Measurements from ENCODE around the gene CHKA.
A peak's percentile ranks its signal among the peaks of the same experiment; 100 is the strongest.

CHKA gene

DNA sequence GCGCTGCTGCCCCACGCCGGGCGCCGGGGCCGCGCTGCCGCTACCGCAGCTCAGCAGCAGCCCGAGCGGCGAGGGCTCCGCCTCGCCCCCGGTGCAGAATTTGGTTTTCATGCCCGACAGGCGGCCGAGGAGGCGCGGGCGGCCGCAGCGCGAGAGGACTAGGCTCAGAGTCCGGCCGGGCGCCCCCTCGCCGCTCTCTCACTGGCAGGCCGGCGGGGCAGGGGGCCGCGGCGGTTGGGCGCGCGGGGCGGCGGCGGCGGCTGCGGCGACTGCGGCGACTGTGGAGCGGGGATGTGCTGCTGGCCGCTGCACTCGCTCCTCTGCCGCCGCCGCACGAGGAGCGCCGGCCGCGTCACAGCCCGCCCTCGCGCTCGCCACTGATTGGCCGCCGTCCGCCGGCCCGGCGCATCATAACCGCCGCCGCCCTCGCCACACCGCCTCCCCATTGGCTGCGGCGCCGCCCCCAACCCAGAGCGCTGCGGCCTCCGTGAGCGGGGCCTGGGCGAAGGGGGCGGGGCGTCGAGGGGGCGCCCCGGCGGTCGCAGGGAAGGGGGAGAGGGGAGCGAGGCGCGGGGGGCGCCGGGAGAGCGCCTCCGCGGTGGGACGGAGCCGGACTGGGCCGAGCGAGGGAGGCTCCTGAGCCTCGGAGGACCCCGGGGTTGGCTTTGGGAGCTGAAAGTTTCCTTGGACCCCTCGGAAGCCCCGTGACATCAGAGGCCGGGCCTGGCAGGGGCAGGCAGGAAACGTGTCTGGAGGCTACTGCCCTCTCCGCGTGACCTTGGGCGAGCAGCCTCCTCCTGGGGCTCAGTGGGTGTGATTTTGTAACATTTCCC lies at the start of gene CHKA:
TSS of gene CHKA (minus strand) at position 322 of the 833 bp plus-strand sequence. CDS start at position 111, 211 bp downstream.
- in situ Hi-C loops (cut with HindIII; ENCODE audit: low pct_unique_long_range_greater_than_20kb, low sequenced_read_pairs): no loop called here
- no peak for TF ChIP-seq JUND (IDR thresholded peaks at IDR 0.05; ENCODE audit: low read depth)
- peak; percentile 92 to 97 for DNase-seq (ENCODE audit: low read depth in 1 of 2, low spot score in 1 of 2)

DNA sequence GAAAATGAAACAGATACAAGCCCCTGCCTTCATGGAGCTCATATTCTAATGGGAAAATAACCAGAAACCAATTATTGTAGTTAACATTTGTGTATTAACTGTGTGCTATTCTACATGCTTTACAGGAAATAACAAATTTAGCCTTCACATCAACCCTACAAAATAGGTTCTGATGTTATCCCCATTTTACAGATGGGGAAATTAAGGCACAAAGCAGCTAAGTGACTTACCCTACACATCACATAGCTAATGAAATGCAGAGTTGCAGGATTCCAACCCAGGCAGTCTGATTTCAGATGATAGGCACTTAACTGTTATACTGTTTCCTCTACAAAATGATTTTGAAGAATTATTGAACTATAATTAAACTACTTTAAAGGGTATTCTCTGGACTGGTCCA lies 48.3 kb upstream of the CHKA start:
- in situ Hi-C loops (cut with HindIII; ENCODE audit: low pct_unique_long_range_greater_than_20kb, low sequenced_read_pairs): no loop called here
- no peak for TF ChIP-seq JUND (IDR thresholded peaks at IDR 0.05; ENCODE audit: low read depth)
- no peak for DNase-seq (ENCODE audit: low read depth in 1 of 2, low spot score in 1 of 2)

DNA sequence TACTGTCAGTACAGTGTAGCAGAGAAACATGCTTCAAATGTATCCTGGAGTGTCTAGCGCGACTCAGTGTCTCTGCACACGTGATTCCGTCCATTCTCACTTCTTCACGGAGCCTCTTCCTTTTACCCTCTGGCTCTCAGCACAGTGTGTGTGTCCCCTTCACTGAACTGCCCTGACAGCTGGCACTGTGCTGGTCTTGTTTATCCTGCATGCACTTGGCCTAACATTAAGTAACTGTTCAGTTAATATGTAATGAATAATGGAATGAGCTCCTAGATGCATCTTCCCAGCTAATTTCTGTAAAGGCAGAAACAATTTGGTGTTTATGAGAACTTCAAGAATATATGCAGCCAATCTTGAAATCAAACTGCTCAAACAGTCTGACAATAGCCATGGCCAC lies 47.5 kb upstream of the CHKA start:
- no peak for TF ChIP-seq JUND (IDR thresholded peaks at IDR 0.05; ENCODE audit: low read depth)
- DNase-seq (ENCODE audit: low read depth in 1 of 2, low spot score in 1 of 2): no peak
- in situ Hi-C loops (cut with HindIII; ENCODE audit: low pct_unique_long_range_greater_than_20kb, low sequenced_read_pairs): no loop called here

DNA sequence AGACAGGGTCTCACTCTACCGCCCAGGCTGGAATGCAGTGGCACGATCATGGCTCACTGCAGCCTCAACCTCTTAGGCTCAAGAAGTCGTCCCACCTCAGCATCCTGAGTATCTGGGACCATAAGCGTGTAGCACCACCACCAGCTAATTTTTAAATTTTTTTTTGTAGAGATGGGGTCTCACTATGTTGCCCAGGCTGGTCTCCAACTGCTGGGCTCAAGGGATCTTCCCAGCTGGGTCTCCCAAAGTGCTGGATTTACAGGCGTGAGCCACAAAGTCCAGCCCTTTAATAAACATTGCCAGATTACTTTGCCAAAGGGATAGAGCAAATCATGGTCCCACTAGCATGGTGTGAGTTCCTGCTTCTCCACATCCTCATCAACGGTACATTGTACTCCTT lies 46.3 kb upstream of the CHKA start:
- in situ Hi-C loops (cut with HindIII; ENCODE audit: low pct_unique_long_range_greater_than_20kb, low sequenced_read_pairs): no loop called here
- DNase-seq (ENCODE audit: low read depth in 1 of 2, low spot score in 1 of 2): no peak
- TF ChIP-seq JUND (IDR thresholded peaks at IDR 0.05; ENCODE audit: low read depth): no peak

DNA sequence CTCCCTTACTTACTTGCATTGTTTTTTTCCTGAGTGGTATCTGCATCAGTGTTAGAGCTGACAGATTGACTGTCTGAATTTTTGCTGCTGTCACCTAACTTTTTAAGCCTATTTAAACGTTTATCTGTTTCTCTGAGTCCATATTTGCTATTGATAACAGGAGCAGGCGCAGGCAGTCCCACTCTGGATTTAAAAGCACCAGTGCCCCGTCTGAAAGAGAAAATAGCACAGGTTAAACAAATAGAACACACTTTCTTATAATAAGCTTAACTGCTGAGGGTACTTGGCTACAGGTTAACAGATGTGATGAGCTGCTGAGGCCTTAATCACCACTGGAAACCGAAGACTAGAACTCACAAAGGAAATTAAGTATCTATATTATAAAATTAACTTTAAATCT lies 45.8 kb upstream of the CHKA start:
- in situ Hi-C loops (cut with HindIII; ENCODE audit: low pct_unique_long_range_greater_than_20kb, low sequenced_read_pairs): no loop called here
- TF ChIP-seq JUND (IDR thresholded peaks at IDR 0.05; ENCODE audit: low read depth): no peak
- DNase-seq (ENCODE audit: low read depth in 1 of 2, low spot score in 1 of 2): no peak

DNA sequence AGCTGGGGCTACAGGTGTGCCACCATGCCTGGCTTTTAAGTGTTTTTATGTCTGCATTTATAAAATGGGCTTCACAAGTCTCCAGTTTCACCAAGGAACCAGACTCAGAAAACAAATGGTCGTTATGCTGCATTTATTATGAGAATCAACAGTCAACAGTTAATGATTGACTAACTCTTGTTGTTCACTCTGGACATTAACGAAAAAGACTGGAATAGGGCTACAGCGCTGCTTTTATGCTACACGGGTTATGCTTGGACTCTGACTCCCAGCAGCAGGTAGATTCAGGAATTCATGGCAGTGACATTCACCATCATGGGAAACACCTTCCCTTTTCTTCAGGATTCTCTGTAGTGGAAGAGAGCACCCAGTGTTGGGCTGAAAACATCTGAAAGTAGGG lies 44.4 kb upstream of the CHKA start:
- DNase-seq (ENCODE audit: low read depth in 1 of 2, low spot score in 1 of 2): no peak
- in situ Hi-C loops (cut with HindIII; ENCODE audit: low pct_unique_long_range_greater_than_20kb, low sequenced_read_pairs): no loop called here
- TF ChIP-seq JUND (IDR thresholded peaks at IDR 0.05; ENCODE audit: low read depth): no peak

DNA sequence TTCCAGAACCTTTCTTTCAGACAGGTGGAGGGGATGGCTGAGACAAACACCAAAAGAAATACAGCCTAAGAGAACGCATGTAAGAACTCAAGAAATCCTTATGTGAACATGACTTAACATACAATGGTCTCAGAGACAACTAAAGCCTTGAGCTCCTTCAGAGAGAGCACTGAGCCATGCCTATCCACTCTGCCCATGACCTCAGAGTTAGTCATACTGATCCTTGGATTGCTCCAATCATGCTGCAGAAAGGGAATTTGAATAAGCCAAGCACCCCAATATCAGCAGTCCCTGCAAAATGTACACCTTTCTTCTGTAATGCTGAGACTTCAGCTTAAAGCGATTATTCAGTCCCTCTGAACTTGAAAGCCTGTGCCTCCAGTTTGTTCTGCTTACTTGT lies 43.2 kb upstream of the CHKA start:
- in situ Hi-C loops (cut with HindIII; ENCODE audit: low pct_unique_long_range_greater_than_20kb, low sequenced_read_pairs): no loop called here
- DNase-seq (ENCODE audit: low read depth in 1 of 2, low spot score in 1 of 2): no peak
- TF ChIP-seq JUND (IDR thresholded peaks at IDR 0.05; ENCODE audit: low read depth): no peak

DNA sequence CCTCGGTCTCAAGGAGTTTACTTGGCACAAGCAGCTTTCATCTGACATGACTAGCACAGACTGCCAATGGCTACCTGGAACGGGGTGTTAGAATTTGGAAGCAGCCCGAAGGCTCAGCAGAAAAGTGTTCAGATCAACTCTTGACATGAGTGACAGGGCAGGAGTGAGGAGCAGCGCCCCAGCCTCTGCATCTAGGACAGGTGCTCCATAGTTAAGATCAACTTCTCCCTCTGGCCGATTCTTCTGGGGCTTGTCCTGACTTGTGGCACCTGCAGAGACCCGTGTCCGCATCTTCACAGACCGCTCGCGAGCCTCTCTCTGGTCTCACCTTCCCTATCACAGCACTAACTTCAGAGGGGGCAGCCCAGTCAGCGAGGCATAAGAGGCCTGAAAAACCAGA lies 42.5 kb upstream of the CHKA start:
- no peak for TF ChIP-seq JUND (IDR thresholded peaks at IDR 0.05; ENCODE audit: low read depth)
- no peak for DNase-seq (ENCODE audit: low read depth in 1 of 2, low spot score in 1 of 2)
- in situ Hi-C loops (cut with HindIII; ENCODE audit: low pct_unique_long_range_greater_than_20kb, low sequenced_read_pairs): no loop called here

DNA sequence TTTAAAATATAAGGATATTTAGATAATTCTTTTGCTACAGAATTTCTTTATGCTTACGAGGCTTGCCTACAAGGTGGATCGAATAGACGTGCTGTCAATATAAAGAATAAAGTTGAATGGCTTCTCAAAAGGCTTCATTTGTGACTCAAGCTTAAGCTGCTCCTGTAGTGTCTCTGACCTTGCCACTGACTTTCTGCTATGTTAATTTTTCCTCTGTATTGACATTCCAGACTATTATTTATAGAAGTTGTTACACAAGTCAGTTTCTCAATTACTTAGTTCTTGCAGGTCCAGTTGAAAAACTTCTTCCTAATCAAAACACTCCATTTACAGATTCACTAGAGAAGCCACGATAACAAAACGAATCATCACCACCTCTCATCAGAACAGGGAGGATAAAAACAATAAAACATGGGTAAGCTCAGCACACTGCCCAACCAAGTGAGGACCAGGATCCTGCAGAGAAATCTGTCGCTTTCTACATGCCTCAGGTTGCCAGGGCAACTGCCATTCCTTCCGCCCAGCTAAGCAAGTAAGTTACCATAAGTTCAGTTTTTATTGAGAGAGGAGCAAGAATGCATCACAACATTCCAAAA lies 39.0 kb upstream of the CHKA start:
- peak in 1 of 2 experiments; percentile 11 for DNase-seq (ENCODE audit: low read depth in 1 of 2, low spot score in 1 of 2)
- no peak for TF ChIP-seq JUND (IDR thresholded peaks at IDR 0.05; ENCODE audit: low read depth)
- in situ Hi-C loops (cut with HindIII; ENCODE audit: low pct_unique_long_range_greater_than_20kb, low sequenced_read_pairs): no loop called here

DNA sequence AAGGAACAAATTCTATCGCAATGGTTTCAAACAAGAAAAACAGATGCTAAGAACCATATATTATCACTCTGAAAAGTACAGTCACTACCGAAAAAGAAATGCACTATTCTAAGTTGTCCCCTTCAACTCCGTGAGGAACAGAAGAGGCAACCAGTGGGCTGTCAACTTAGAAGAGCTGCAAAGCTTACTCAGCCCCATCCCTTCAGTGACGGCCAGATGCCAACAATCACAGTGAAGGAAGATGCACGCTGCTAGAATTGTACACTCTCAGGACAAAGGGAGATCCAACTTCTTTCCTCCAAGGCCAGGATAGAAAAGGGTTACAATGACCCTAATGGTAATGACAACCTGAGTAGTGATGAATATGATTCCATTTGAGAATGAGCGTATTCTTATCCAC lies 38.5 kb upstream of the CHKA start:
- in situ Hi-C loops (cut with HindIII; ENCODE audit: low pct_unique_long_range_greater_than_20kb, low sequenced_read_pairs): no loop called here
- TF ChIP-seq JUND (IDR thresholded peaks at IDR 0.05; ENCODE audit: low read depth): no peak

DNA sequence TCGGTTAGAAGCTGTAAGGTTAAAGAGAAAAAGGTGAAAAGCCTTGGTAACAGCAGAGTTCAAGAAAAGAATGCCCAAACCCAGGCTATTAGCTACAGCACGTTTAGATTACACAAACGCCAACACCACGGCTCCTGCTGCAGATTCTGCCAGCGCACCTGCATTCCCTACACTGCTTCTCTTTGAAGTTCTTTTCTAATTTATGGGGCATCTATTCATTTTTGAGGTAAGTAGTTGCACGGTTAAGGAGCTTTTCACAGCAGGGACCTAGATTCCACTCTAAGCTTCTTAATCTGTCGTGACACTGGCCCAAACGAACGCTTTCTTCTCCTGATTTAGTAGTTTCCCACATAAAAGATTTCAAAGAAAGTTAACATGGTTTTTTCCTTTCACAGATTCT lies 38.0 kb upstream of the CHKA start:
- no peak for DNase-seq (ENCODE audit: low read depth in 1 of 2, low spot score in 1 of 2)
- no peak for TF ChIP-seq JUND (IDR thresholded peaks at IDR 0.05; ENCODE audit: low read depth)
- in situ Hi-C loops (cut with HindIII; ENCODE audit: low pct_unique_long_range_greater_than_20kb, low sequenced_read_pairs): no loop called here

More for the DNA sequence above, 38.5 kb upstream of the CHKA start:
- no peak for DNase-seq (ENCODE audit: low read depth in 1 of 2, low spot score in 1 of 2)

DNA sequence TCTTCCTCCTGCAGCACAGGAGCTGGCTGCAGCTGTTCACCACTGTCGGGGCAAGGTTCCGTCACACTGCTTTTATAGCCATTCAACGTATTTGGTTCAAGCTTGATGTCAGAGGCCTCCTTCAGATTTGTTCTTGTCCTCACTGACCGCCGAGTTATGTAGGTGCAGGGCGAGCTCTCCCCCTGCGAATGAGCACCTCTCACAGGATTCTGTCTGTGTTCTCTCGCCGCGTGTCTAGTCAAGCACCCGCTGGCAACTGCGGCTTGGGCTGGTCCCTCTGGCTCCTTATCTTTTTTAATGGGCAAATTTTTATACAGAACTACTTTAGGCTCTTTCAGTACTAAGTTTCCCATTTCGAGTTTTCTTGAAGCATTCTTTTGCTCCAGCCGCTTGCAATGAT lies 37.4 kb upstream of the CHKA start:
- no peak for TF ChIP-seq JUND (IDR thresholded peaks at IDR 0.05; ENCODE audit: low read depth)
- in situ Hi-C loops (cut with HindIII; ENCODE audit: low pct_unique_long_range_greater_than_20kb, low sequenced_read_pairs): no loop called here

DNA sequence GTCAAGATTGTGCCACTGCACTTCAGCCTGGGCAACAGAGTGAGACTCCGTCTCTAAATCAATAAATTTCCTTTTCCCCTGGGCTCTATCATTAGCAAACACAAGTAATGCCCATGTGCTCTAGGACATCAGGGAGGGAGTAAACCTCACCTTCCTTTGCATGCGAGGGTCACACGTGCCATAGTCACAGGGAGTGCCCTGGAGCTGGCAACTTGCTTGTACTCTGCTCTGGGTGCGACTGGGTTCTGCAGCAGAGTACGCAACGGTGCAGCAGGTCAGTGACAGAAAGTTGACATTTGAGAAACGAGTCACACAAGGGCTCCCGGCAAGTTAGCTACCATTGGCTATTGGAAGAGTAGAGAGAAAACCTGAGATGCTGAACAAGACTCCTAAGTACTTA lies 32.6 kb upstream of the CHKA start:
- no peak for TF ChIP-seq JUND (IDR thresholded peaks at IDR 0.05; ENCODE audit: low read depth)
- no peak for DNase-seq (ENCODE audit: low read depth in 1 of 2, low spot score in 1 of 2)
- in situ Hi-C loops (cut with HindIII; ENCODE audit: low pct_unique_long_range_greater_than_20kb, low sequenced_read_pairs): no loop called here

More for the DNA sequence above, 37.4 kb upstream of the CHKA start:
- no peak for DNase-seq (ENCODE audit: low read depth in 1 of 2, low spot score in 1 of 2)
